Neural cell (in vitro differentiated cells): ENCODE results near the gene RNF41. TPM values are rescaled to one million over a fixed set of nuclear protein-coding genes. Genes with fewer than 3 reads are reported as not detected.

Experiments used
- H2AFZ ChIP-seq: fragments of 200-600, 300-800 bp; sonication (generic), shearing (Covaris generic); 2 replicates; pipeline ENCODE4 v1.6.0; 2014; ENCODE audit warnings: low read depth, mild to moderate bottlenecking, antibody characterized with exemption, low read length, moderate library complexity
- H3F3A ChIP-seq: fragments of 200-600 bp; shearing (Covaris generic); 2 replicates; pipeline ENCODE4 v1.6.1; 2016; ENCODE audit warnings: mild to moderate bottlenecking, moderate library complexity, mixed read lengths, antibody characterized with exemption, low read length; ENCODE audit not compliant: insufficient read depth, poor library complexity, severe bottlenecking
- H3K27ac ChIP-seq: fragments of 200-600, 300-800 bp; sonication (generic), shearing (Covaris generic); 2 replicates; pipeline ENCODE4 v1.5.1; 2014; ENCODE audit warnings: mild to moderate bottlenecking, low read length, moderate library complexity
- H3K27me3 ChIP-seq: fragments of 300-800, 200-600 bp; sonication (generic), shearing (Covaris generic); 2 replicates; pipeline ENCODE4 v1.6.0; 2014; ENCODE audit warnings: mild to moderate bottlenecking, low read depth, low read length, moderate library complexity; ENCODE audit not compliant: insufficient read depth
- H3K36me3 ChIP-seq: fragments of 300-800, 200-600 bp; sonication (generic), shearing (Covaris generic); 2 replicates; pipeline ENCODE4 v1.5.1; 2014; ENCODE audit warnings: mild to moderate bottlenecking, antibody characterized with exemption, low read length, moderate library complexity; ENCODE audit not compliant: insufficient read depth
- H3K4me2 ChIP-seq: fragments of 300-800, 200-600 bp; sonication (generic), shearing (Covaris generic); 2 replicates; pipeline ENCODE4 v1.6.0; 2014; ENCODE audit warnings: mild to moderate bottlenecking, low read length
- H3K4me3 ChIP-seq: fragments of 300-800, 200-600 bp; sonication (generic), shearing (Covaris generic); 2 replicates; pipeline ENCODE4 v1.5.1; 2014; ENCODE audit warnings: mild to moderate bottlenecking, low read length, moderate library complexity
- H3K79me2 ChIP-seq: fragments of 200-600 bp; shearing (Covaris generic); replicated peaks from 2 replicates; pipeline ENCODE4 v1.6.0; 2014; ENCODE audit warnings: mild to moderate bottlenecking, low read length, moderate library complexity; ENCODE audit not compliant: insufficient read depth
- H3K9ac ChIP-seq: fragments of 300-800, 200-600 bp; sonication (generic), shearing (Covaris generic); 2 replicates; pipeline ENCODE4 v1.6.1; 2016; ENCODE audit warnings: mild to moderate bottlenecking, low read length, mixed read lengths
- H3K9me2 ChIP-seq: fragments of 200-600 bp; shearing (Covaris generic); 2 replicates; pipeline ENCODE4 v1.6.1; 2016; ENCODE audit warnings: mild to moderate bottlenecking, low read length, mixed read lengths; ENCODE audit not compliant: insufficient read depth
- H3K9me3 ChIP-seq: fragments of 200-600, 300-800 bp; sonication (generic), shearing (Covaris generic); 2 replicates; pipeline ENCODE4 v1.6.1; 2016; ENCODE audit warnings: mild to moderate bottlenecking, mixed run types, low read length, moderate library complexity, mixed read lengths
- H4K20me1 ChIP-seq: fragments of 200-600 bp; shearing (Covaris generic); 2 replicates; pipeline ENCODE4 v1.6.1; 2016; ENCODE audit warnings: mild to moderate bottlenecking, mixed run types; ENCODE audit not compliant: insufficient read depth
- CTCF ChIP-seq: fragments of 450-650 bp; IDR thresholded peaks from 2 replicates; pipeline ENCODE4 v1.5.1; 2014; ENCODE audit warnings: antibody characterized with exemption, mild to moderate bottlenecking, moderate library complexity; ENCODE audit not compliant: poor library complexity, severe bottlenecking
- EP300 ChIP-seq: fragments of 450-650 bp; conservative IDR thresholded peaks from 2 replicates; pipeline ENCODE4 v1.6.1; 2014; ENCODE audit warnings: antibody characterized with exemption, mild to moderate bottlenecking, moderate library complexity; ENCODE audit not compliant: poor library complexity, severe bottlenecking
- EZH2 ChIP-seq: fragments of 200-600, 300-800 bp; shearing (Covaris generic), sonication (generic); IDR thresholded peaks from 2 replicates; pipeline ENCODE4 v1.6.1; 2014; ENCODE audit warnings: antibody characterized with exemption, low read length, borderline replicate concordance, mild to moderate bottlenecking; ENCODE audit not compliant: insufficient read depth, poor library complexity, severe bottlenecking
- MXI1 ChIP-seq: fragments of 450-650 bp; conservative IDR thresholded peaks from 2 replicates; pipeline ENCODE4 v1.6.1; 2014; ENCODE audit warnings: antibody characterized with exemption, mild to moderate bottlenecking; ENCODE audit not compliant: poor library complexity, severe bottlenecking
- RAD21 ChIP-seq: fragments of 450-650 bp; conservative IDR thresholded peaks from 2 replicates; pipeline ENCODE4 v1.6.1; 2014; ENCODE audit warnings: antibody characterized with exemption, mild to moderate bottlenecking, moderate library complexity
- SMC3 ChIP-seq: fragments of 450-650 bp; conservative IDR thresholded peaks from 2 replicates; pipeline ENCODE4 v1.6.1; 2014; ENCODE audit warnings: antibody characterized with exemption, mild to moderate bottlenecking, moderate library complexity; ENCODE audit not compliant: poor library complexity
- polyA plus RNA-seq: library from polyadenylated mRNA; depleted of rRNA; stranded (reverse); fragments of >200 nt; gene quantifications from 2 replicates; pipeline ENCODE4 v1.2.3, GENCODE V29; 2014
- TF ChIP-seq, protein P1 (sequence below): IDR thresholded peaks from 2 replicates; pipeline ENCODE4 v1.6.1; 2012; ENCODE audit warnings: borderline replicate concordance

Gene RNF41
- polyA plus RNA-seq, 1 donor from 2014 or later: 108 TPM

DNA sequence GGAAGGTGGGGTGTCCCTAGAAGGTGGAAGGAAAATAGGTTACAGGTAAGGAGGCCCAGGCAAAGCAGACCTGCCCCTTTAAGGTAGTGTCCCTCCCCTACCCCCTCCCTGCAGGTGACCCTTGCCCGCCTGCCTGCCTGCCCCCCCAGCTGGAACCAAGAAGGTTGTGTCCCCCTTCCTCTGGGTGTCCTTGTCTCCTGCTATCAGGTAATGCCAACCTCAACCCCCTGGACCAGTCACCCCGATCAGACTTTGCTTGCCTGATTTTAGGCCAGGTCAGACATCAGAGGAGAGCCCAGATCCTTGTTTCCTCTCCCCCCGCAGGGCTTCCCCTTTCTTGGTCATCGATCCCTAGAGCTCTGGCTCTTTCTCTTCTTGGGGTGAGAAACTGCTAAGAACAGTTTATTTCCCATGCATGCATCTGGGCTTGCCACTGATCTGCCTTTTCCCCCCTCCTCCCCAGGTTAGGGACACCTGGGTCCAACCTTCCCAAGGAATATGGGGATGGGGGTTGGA is 8.3 kb upstream of the RNF41 start, which contains the start of gene SLC39A5:
SLC39A5 (plus strand) TSS at position 136 of the 516 bp plus-strand sequence. CDS start 1,224 bp downstream, outside the sequence.
- no peak within 1 kb of the TSS for H3K4me2 ChIP-seq
- H3F3A ChIP-seq: no peaks in the 10 kb centered on the region
- H3K79me2 ChIP-seq: no peaks in the 10 kb centered on the region
- no peak within 1 kb of the TSS for H2AFZ ChIP-seq
- no peaks in the 10 kb centered on the region for H3K9me3 ChIP-seq
- H3K27ac ChIP-seq: no peak within 1 kb of the TSS
- no peaks in the 10 kb centered on the region for H4K20me1 ChIP-seq
- H3K9ac ChIP-seq: no peak within 1 kb of the TSS
- H3K27me3 ChIP-seq: no peaks in the 10 kb centered on the region
- H3K36me3 ChIP-seq: no peaks in the 10 kb centered on the region
- H3K4me3 ChIP-seq: no peak within 1 kb of the TSS
- H3K9me2 ChIP-seq: no peaks in the 10 kb centered on the region
- TF ChIP-seq EP300 (no peak), MXI1 (no peak), CTCF (no peak), SMC3 (no peak)
- TF ChIP-seq, protein P1, sequence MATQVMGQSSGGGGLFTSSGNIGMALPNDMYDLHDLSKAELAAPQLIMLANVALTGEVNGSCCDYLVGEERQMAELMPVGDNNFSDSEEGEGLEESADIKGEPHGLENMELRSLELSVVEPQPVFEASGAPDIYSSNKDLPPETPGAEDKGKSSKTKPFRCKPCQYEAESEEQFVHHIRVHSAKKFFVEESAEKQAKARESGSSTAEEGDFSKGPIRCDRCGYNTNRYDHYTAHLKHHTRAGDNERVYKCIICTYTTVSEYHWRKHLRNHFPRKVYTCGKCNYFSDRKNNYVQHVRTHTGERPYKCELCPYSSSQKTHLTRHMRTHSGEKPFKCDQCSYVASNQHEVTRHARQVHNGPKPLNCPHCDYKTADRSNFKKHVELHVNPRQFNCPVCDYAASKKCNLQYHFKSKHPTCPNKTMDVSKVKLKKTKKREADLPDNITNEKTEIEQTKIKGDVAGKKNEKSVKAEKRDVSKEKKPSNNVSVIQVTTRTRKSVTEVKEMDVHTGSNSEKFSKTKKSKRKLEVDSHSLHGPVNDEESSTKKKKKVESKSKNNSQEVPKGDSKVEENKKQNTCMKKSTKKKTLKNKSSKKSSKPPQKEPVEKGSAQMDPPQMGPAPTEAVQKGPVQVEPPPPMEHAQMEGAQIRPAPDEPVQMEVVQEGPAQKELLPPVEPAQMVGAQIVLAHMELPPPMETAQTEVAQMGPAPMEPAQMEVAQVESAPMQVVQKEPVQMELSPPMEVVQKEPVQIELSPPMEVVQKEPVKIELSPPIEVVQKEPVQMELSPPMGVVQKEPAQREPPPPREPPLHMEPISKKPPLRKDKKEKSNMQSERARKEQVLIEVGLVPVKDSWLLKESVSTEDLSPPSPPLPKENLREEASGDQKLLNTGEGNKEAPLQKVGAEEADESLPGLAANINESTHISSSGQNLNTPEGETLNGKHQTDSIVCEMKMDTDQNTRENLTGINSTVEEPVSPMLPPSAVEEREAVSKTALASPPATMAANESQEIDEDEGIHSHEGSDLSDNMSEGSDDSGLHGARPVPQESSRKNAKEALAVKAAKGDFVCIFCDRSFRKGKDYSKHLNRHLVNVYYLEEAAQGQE: no peak

DNA sequence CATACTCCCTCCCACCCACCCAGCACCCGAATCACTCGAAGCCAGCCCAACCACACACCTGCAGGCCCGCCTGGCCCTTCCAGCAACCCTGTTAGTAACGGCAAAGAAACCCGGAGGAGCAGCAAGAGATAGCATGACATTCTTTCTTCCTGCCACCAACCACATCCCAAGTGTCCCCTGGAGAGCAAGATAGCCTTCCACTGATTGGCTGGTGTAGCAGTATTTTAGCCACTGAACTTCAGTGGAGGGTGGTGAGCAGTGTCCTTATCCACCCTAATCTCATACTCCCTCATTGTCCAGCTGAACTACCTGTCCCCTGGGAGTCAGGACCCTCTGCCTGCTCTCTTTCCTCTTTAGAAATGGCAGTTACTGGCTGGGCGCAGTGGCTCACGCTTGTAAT is 7.4 kb upstream of the RNF41 start:
- no peaks in the 10 kb centered on the region for H3K9me2 ChIP-seq
- no peaks in the 10 kb centered on the region for H3K27me3 ChIP-seq
- no peaks in the 10 kb centered on the region for H3K36me3 ChIP-seq
- no peak overlapping the region for H3K9ac ChIP-seq
- H3K27ac ChIP-seq: no peak overlapping the region
- no peaks in the 10 kb centered on the region for H3K79me2 ChIP-seq
- H3F3A ChIP-seq: no peaks in the 10 kb centered on the region
- H3K4me2 ChIP-seq: no peak overlapping the region
- no peaks in the 10 kb centered on the region for H3K9me3 ChIP-seq
- no peak overlapping the region for H2AFZ ChIP-seq
- no peak overlapping the region for H3K4me3 ChIP-seq
- H4K20me1 ChIP-seq: no peaks in the 10 kb centered on the region
- TF ChIP-seq EP300 (no peak), RAD21 (no peak), EZH2 (no peak), MXI1 (no peak)
- TF ChIP-seq, protein P1: no peak
